ENCODE results near the gene RCN2.

The RCN2 gene

GRCh38 chr15:76903251-76903681 is 28.3 kb upstream of the RCN2 start:
- TF ChIP-seq ZFX (IDR thresholded peaks at IDR 0.05) (no peak), CTCF (conservative IDR thresholded peaks at IDR 0.05) (peak; percentile 25)
- H3K27ac ChIP-seq, result no peak overlapping the region

- TF ChIP-seq CTCF (conservative IDR thresholded peaks at IDR 0.05) (no peak), ZFX (IDR thresholded peaks at IDR 0.05) (0 out of 2 replicates have a peak, but pooled peaks have one; percentile 3)
- peak overlapping the region; percentile 82 for H3K27ac ChIP-seq
Measured at GRCh38 chr15:76904461-76905012, 27.0 kb upstream of the RCN2 start.

- peak within 1 kb of the TSS; percentile 82 for H3K27ac ChIP-seq
- TF ChIP-seq CTCF (conservative IDR thresholded peaks at IDR 0.05) (no peak), ZFX (IDR thresholded peaks at IDR 0.05) (peak; percentile 48; the same call in 1 of the 2 replicates)
Measured at GRCh38 chr15:76905013-76905839, 26.3 kb upstream of the RCN2 start, which contains the start of gene SCAPER. Gene SCAPER (minus strand): TSS chr15:76905340. CDS start chr15:76883817, 21,523 bp downstream.

- H3K27ac ChIP-seq, result peak overlapping the region; percentile 82
- TF ChIP-seq CTCF (conservative IDR thresholded peaks at IDR 0.05) (no peak), ZFX (IDR thresholded peaks at IDR 0.05) (no peak)
Measured at GRCh38 chr15:76905855-76906254, 25.7 kb upstream of the RCN2 start.

GRCh38 chr15:76912430-76912829 is 19.1 kb upstream of the RCN2 start:
- TF ChIP-seq ZFX (IDR thresholded peaks at IDR 0.05), result no peak
- no peak for TF ChIP-seq CTCF (conservative IDR thresholded peaks at IDR 0.05)
- no peak overlapping the region for H3K27ac ChIP-seq

- no peak for TF ChIP-seq ZFX (IDR thresholded peaks at IDR 0.05)
- no peak for TF ChIP-seq CTCF (conservative IDR thresholded peaks at IDR 0.05)
- H3K27ac ChIP-seq, result no peak overlapping the region
Measured at GRCh38 chr15:76913737-76914136, 17.8 kb upstream of the RCN2 start.

GRCh38 chr15:76916369-76916768 is 15.2 kb upstream of the RCN2 start:
- TF ChIP-seq ZFX (IDR thresholded peaks at IDR 0.05) (no peak), CTCF (conservative IDR thresholded peaks at IDR 0.05) (no peak)
- H3K27ac ChIP-seq, result no peak overlapping the region
